Ascending aorta (tissue), 2 donors: ENCODE data around the gene LARGE1. TPM values are rescaled to one million over a fixed set of nuclear protein-coding genes. Genes with fewer than 3 reads are reported as not detected.

ENCODE experiments used
- DNase-seq, 2 donors: peaks; one replicate each; pipeline ENCODE4 v3.0.0-alpha.2; 2019; ENCODE audit warnings: low spot score in 2 of 2
- H3K27ac ChIP-seq, 2 donors: fragments of 200-600 bp; sonication (generic); one replicate each; pipeline ENCODE4 v1.5.1; 2016 to 2017; ENCODE audit warnings: mild to moderate bottlenecking in 1 of 2
- H3K27me3 ChIP-seq: fragments of 200-600 bp; sonication (generic); one replicate; pipeline ENCODE4 v1.5.1; 2017
- H3K36me3 ChIP-seq, 2 donors: fragments of 200-600 bp; sonication (generic); one replicate each; pipeline ENCODE4 v1.5.1; 2016
- H3K4me1 ChIP-seq, 2 donors: fragments of 200-600 bp; sonication (generic); one replicate each; pipeline ENCODE4 v1.5.1; 2016 to 2017; ENCODE audit warnings: mild to moderate bottlenecking in 1 of 2
- H3K4me3 ChIP-seq, 2 donors: fragments of 200-600 bp; sonication (generic); one replicate each; pipeline ENCODE4 v1.5.1; 2016 to 2017; ENCODE audit warnings: mild to moderate bottlenecking in 1 of 2
- H3K9me3 ChIP-seq, 2 donors: fragments of 200-600 bp; sonication (generic); one replicate each; pipeline ENCODE4 v1.5.1; 2016
- intact Hi-C: fragments of 100-400 bp; cut with DNase I; formaldehyde crosslinking; loops from one replicate; pipeline ENCODE4 v1.15.1; 2023
- total RNA-seq: library from RNA; depleted of rRNA; stranded (reverse); fragments of >200 nt; gene quantifications from one replicate; pipeline ENCODE4 v1.1.0, GENCODE V29; 2016
- TF ChIP-seq, protein P1 (sequence below), 3 experiments: fragments of 200-600 bp in 2 of 3; fragments of 450-650 bp in 1 of 3; sonication (generic) in 2 of 3; IDR thresholded peaks; one replicate each; pipeline ENCODE4 v1.5.1; 2016 to 2019; ENCODE audit warnings: antibody characterized with exemption in 3 of 3, mild to moderate bottlenecking in 1 of 3, moderate library complexity in 1 of 3

LARGE1 gene
- total RNA-seq, 1 donor from 2014 or later = 40.6 TPM

DNA sequence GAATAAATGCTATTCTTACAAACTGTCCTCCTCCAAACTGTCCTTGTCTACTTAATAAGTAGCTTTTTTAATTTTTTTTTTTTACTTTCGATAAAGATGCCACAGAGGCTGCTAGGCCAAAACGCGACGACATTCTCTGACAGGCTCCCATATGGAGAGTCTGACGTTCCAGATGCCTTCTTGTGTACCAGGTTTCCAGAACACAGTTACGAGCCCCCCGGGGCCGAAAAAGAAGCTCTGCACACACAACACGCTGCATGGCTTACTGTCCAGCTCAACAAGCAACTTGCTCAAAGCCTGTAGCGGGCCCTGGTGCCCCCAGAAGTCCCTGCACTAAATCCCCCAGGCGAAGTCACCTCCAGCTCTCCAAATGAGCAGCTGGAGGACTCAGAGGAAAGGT is 39.3 kb downstream of the LARGE1 start:
- no peaks in the 10 kb centered on the region for H3K9me3 ChIP-seq
- DNase-seq = no peak
- no peaks in the 10 kb centered on the region for H3K27me3 ChIP-seq
- H3K4me1 ChIP-seq = no peaks in the 10 kb centered on the region
- H3K4me3 ChIP-seq = no peak overlapping the region
- intact Hi-C loops = no loop called here
- TF ChIP-seq, protein P1, sequence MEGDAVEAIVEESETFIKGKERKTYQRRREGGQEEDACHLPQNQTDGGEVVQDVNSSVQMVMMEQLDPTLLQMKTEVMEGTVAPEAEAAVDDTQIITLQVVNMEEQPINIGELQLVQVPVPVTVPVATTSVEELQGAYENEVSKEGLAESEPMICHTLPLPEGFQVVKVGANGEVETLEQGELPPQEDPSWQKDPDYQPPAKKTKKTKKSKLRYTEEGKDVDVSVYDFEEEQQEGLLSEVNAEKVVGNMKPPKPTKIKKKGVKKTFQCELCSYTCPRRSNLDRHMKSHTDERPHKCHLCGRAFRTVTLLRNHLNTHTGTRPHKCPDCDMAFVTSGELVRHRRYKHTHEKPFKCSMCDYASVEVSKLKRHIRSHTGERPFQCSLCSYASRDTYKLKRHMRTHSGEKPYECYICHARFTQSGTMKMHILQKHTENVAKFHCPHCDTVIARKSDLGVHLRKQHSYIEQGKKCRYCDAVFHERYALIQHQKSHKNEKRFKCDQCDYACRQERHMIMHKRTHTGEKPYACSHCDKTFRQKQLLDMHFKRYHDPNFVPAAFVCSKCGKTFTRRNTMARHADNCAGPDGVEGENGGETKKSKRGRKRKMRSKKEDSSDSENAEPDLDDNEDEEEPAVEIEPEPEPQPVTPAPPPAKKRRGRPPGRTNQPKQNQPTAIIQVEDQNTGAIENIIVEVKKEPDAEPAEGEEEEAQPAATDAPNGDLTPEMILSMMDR (IDR thresholded peaks at IDR 0.05) = no peak
- H3K27ac ChIP-seq = no peak overlapping the region
- no peaks in the 10 kb centered on the region for H3K36me3 ChIP-seq

DNA sequence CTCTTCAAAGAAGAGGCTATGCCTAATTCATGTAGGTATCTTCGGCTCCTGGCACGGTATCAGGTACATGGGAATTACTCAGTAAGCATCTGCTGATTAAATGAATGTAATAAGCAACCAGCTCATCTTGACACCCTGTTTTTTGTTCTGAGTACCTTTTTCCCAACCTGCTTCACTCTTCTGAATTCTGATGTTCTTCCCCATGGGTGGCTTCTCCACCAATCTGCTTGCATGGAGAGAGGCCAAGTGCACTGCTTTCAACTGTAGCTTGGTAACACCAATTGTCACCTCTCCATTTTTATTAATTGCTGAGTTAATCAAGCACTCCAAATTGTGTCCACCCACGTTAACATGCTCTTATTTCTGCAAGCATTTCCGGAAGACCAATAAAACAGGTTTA is 40.5 kb downstream of the LARGE1 start:
- H3K36me3 ChIP-seq = no peaks in the 10 kb centered on the region
- TF ChIP-seq, protein P1 (IDR thresholded peaks at IDR 0.05) = no peak
- H3K4me1 ChIP-seq = no peaks in the 10 kb centered on the region
- no peaks in the 10 kb centered on the region for H3K9me3 ChIP-seq
- intact Hi-C loops = no loop called here
- H3K4me3 ChIP-seq = no peak overlapping the region
- H3K27ac ChIP-seq = no peak overlapping the region
- H3K27me3 ChIP-seq = no peaks in the 10 kb centered on the region
- DNase-seq = no peak

DNA sequence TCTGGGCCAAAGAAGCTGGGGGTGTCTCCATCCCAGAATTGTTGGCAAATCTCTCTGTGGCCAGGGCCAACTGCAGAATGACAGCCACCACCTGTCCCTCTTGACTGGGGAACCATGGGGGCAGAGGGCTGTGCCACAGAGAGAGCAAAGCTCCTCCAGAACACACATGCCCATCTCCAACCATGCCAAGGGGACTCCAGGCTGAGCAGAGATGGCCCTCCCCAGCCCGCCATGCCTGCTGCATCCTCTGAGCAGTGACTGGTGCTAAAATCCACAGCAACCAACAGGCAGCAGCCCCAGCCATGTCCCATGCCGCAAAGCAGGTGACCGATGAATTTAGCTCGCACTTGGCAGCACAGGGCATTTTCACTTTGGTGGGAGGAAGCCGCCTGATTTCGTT is 45.0 kb downstream of the LARGE1 start:
- TF ChIP-seq, protein P1 (IDR thresholded peaks at IDR 0.05) = no peak
- Histone ChIP-seq H3K9me3 (no peaks in the 10 kb centered on the region), H3K27ac (peak overlapping the region in 1 of 2 donors; percentile 4), H3K4me1 (peaks cover 0 to 20% of the 10 kb centered on the region in 2 donors), H3K36me3 (no peaks in the 10 kb centered on the region), H3K27me3 (no peaks in the 10 kb centered on the region), H3K4me3 (no peak overlapping the region)
- intact Hi-C loops = no loop called here
- DNase-seq = no peak

DNA sequence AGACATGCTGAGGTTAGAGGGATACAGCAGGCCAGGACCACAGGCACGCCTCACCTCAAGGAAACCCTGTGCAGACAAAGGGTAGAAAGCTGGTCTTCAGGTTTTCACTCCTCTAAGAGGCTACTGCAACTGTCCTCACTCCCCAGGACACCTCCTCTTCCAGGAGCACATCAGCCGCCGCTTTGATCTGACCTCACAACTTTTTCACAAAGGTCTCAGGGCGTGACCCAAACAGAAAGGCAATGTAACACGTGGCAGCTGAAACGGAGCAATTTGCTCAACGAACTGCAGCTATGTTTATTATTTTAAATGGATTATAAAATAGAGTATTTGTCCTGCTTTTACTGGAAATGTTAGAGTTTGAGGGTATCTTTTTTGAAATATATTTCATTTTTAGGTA is 46.1 kb downstream of the LARGE1 start:
- intact Hi-C loops = no loop called here

DNA sequence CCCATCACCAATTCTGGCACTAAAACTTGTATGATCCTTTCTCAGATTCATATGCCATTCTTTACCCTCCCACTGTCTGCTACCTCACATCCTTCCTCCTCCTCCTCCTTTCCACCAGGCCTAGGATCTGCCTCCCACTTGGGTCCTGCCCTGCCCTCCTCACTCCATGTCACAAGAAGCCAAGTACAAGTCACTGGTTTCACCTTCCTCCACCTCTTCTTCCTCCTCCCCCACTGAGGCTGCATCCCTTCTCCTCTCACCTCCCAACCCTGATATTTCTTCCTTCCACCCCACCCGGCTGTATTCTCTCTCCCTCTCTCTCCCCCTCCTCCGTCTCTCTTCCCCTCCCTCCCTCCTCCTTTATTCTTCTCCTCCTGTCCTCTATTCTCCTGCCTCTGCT is 46.6 kb downstream of the LARGE1 start:
- TF ChIP-seq, protein P1 (IDR thresholded peaks at IDR 0.05) = no peak
- Histone ChIP-seq H3K27me3 (no peaks in the 10 kb centered on the region), H3K36me3 (no peaks in the 10 kb centered on the region), H3K4me3 (no peak overlapping the region), H3K27ac (peak overlapping the region; percentile 85 to 87), H3K9me3 (no peaks in the 10 kb centered on the region), H3K4me1 (peaks cover 3 to 34% of the 10 kb centered on the region in 2 donors)
- no peak for DNase-seq
- intact Hi-C loops = loop anchor here (2.0 kb wide), 2 partner anchors 33 to 35 kb away; no protein-coding TSS in a partner anchor

More for the DNA sequence above, 46.1 kb downstream of the LARGE1 start:
- TF ChIP-seq, protein P1 (IDR thresholded peaks at IDR 0.05) = no peak
- Histone ChIP-seq H3K27ac (peak overlapping the region; percentile 85 to 87), H3K36me3 (no peaks in the 10 kb centered on the region), H3K4me3 (no peak overlapping the region), H3K4me1 (peaks cover 3 to 29% of the 10 kb centered on the region in 2 donors), H3K9me3 (no peaks in the 10 kb centered on the region), H3K27me3 (no peaks in the 10 kb centered on the region)
- DNase-seq = no peak

DNA sequence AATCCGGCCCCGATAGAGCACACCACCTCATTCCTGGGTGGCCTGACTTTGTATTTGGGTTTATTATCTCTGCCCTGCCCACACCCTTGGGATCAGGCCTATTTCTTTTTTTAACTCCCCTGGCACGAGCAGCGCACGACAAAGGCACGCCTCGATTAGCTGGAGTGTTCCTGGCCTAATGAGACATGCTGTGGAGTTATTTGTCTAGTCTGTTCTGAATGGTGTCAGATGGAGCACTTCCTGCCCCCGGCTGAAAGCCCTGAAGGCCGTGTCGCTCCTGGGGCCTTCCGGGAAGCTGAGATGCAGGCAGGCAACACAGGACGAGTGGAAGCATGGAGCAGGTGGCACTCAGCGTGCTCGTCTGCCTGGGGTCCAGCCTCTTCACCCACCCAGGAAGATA is 47.1 kb downstream of the LARGE1 start:
- Histone ChIP-seq H3K36me3 (no peaks in the 10 kb centered on the region), H3K27ac (peak overlapping the region; percentile 85 to 87), H3K4me1 (peaks cover 3 to 36% of the 10 kb centered on the region in 2 donors), H3K9me3 (no peaks in the 10 kb centered on the region), H3K4me3 (peak overlapping the region in 1 of 2 donors; percentile 20), H3K27me3 (no peaks in the 10 kb centered on the region)
- intact Hi-C loops = loop anchor here (2.0 kb wide), 2 partner anchors 32 to 36 kb away; no protein-coding TSS in a partner anchor
- DNase-seq = peak in 1 of 2 donors; percentile 72
- TF ChIP-seq, protein P1 (IDR thresholded peaks at IDR 0.05) = no peak
